Right renal pelvis (tissue), 4 donors: Measurements from ENCODE around the gene FAHD2A. TPM values are rescaled to one million over a fixed set of nuclear protein-coding genes. Genes with fewer than 3 reads are reported as not detected.
"Not testable (repeated sequence)": the region's sequence is repeated elsewhere in the genome, so short reads cannot be mapped to it uniquely, and the experiment has no call there.

Source experiments
- DNase-seq, 4 donors: peaks; one replicate each; pipeline ENCODE4 v3.0.0-alpha.2; 2013; ENCODE audit warnings: low read depth in 4 of 4, low spot score in 3 of 4, missing footprints in 1 of 4
- polyA plus RNA-seq, 4 donors: library from polyadenylated mRNA; unstranded; fragments of 120-200 nt; gene quantifications; one replicate each; pipeline ENCODE4 v1.2.1, GENCODE V29; 2013; ENCODE audit not compliant: insufficient read length in 4 of 4

Gene FAHD2A
- polyA plus RNA-seq, 4 donors = 35.2 to 40.3 (median 38.0) TPM

DNA sequence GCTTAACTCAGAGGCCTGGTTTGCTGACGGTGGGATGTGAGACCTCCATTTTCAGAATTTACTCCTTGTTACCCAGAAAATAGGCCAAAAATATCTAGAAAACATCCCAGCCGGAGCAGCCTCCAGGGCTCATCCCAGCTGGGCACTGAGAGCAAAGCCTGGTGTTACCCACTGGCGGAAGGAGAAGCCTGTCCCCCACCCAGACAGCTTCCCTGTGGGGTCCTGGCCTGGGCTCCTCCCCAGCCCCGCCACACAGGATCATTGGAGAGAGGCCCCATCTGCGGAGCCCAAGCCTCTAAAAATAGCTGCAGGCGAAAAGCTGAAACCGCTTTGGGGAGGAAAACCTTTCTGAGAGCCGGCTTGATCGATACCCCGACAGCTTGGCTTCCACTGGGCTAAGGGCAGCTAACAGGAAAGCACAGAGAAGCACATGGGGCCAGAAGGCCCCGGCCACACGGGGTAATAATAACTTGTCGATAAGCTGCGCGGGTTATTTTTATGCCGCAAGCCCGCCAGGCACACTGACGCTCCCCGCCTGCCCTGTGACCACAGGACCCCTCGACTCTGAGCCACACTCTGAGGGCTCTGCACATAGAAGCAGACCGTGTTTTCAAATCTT lies 26.9 kb upstream of the FAHD2A start:
- no peak for DNase-seq

- DNase-seq = no peak
Measured at GRCh38 chr2:95376311-95377215, 25.9 kb upstream of the FAHD2A start.

- no peak for DNase-seq
Measured at GRCh38 chr2:95377216-95378123, 25.0 kb upstream of the FAHD2A start.

GRCh38 chr2:95378281-95378680 lies 24.2 kb upstream of the FAHD2A start:
- DNase-seq = not testable (repeated sequence)

GRCh38 chr2:95379371-95379831 lies 23.1 kb upstream of the FAHD2A start:
- DNase-seq = no peak

DNA sequence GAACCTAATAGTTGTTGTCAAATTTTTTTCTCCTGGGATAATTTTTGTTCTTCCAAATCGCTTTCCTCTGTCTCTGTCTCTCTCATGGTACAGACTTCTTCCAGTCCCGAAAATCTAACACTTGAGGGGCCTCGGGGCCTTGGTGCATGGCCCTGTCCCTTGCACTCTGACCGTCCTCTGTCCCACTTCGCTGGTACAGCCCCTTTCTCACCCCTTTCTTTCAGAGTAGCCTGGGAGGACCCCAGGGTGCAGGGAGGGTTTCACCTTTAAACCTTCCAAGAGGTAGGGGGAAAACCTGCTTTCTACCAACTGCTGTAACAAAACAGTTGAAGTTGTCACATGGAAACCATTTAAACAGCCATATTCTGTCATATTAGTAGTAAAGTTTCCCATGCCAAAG lies 22.2 kb upstream of the FAHD2A start:
- no peak for DNase-seq

- no peak for DNase-seq
Measured at GRCh38 chr2:95380731-95381130, 21.8 kb upstream of the FAHD2A start.

DNA sequence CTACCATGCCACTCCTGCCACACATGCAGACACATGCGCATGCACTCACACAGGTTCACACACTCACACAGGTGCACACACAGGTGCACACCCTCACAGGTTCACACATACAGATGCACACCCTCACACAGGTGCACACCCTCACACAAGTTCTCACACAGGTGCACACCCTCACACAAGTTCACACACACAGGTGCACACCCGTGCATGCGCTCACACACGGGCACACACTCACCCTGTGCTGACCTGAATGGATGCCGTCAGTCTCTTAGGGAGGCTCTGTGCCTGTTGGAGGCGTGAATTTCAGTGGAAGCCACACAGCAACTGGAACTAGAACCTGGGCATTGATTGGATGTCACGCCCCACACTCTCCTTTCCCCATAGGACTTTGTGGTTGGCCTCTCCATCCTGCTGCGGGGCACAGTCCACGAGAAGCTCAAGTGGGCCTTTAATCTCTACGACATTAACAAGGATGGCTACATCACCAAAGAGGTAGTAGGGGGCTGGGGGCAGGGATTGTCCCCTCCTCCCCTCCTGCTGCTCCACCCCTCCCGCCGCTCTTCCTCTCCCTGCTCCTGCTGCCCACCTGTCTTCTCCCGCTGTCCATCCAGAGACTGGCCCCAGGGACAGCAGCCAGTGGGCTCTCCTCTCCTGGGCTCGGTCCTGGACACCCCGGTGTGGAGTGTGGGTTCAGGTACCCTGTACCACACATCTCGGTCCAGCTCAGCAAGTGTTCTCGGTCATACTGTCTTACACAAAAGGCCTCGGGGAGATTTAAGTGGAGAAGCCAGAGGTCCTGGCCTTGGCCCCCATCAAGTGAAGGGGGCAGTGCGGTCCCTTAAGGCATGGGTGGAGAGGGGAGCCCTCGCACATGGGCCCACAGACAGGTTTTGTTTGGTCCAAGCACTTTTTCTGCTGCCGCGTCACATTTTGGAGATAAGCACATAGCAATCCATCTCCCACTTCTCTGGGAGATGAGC lies 21.0 kb upstream of the FAHD2A start:
- DNase-seq = no peak

DNA sequence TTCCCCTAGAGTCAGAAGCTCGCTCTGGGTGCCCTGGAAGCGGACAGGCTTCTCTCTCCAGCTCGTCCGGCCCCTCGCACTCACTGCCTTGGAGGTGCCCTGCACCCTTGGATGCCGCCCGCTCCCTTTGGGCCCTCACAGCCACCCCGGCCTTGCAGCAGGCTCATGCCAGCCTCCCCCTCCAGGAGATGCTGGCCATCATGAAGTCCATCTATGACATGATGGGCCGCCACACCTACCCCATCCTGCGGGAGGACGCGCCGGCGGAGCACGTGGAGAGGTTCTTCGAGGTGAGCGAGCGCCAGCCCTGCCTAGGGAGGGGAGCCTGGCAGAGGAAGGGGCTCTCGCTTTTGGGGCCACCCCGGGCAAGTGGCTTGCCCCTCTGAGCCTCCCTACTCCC lies 20.3 kb upstream of the FAHD2A start:
- DNase-seq = no peak

- no peak for DNase-seq
Measured at GRCh38 chr2:95382686-95383634, 19.5 kb upstream of the FAHD2A start.

GRCh38 chr2:95383635-95384027 lies 18.9 kb upstream of the FAHD2A start:
- no peak for DNase-seq

DNA sequence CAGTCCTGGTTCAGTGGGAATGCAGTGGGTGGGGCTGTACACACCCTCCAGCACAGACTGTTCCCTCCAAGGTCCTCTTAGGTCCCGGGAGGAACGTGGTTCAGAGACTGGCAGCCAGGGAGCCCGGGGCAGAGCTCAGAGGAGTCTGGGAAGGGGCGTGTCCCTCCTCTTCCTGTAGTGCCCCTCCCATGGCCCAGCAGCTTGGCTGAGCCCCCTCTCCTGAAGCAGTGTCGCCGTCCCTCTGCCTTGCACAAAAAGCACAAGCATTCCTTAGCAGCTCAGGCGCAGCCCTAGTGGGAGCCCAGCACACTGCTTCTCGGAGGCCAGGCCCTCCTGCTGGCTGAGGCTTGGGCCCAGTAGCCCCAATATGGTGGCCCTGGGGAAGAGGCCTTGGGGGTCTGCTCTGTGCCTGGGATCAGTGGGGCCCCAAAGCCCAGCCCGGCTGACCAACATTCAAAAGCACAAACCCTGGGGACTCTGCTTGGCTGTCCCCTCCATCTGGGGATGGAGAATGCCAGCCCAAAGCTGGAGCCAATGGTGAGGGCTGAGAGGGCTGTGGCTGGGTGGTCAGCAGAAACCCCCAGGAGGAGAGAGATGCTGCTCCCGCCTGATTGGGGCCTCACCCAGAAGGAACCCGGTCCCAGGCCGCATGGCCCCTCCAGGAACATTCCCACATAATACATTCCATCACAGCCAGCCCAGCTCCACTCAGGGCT lies 17.5 kb upstream of the FAHD2A start:
- no peak for DNase-seq

- no peak for DNase-seq
Measured at GRCh38 chr2:95385570-95385984, 16.9 kb upstream of the FAHD2A start.

GRCh38 chr2:95386031-95386430 lies 16.5 kb upstream of the FAHD2A start:
- DNase-seq = no peak

DNA sequence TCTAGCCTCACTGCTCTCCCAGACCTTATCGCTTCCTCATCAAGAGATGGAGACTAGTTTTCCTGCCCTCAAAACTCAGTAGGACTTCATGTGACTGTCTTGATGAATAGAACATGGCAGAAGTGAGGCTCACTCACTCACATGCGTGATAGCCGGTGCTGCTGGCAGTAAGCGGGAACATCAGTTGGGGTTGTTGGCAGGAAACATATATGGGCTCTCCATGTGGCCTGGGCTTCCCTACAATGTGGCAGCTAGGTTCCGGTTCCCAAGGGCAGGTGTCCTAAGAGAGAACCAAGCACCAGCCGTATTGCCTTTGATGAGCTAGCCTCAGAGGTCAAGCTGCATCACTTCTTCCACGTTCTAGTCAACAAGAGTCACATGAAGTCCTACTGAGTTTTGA lies 15.2 kb upstream of the FAHD2A start:
- no peak for DNase-seq

GRCh38 chr2:95388091-95388692 lies 14.3 kb upstream of the FAHD2A start:
- DNase-seq = no peak

- no peak for DNase-seq
Measured at GRCh38 chr2:95388856-95389244, 13.7 kb upstream of the FAHD2A start.
